Urinary bladder (tissue), 4 donors: ENCODE data around the gene IQGAP1. TPM values are rescaled to one million over a fixed set of nuclear protein-coding genes. Genes with fewer than 3 reads are reported as not detected.

Source experiments
- DNase-seq: peaks from one replicate; pipeline ENCODE4 v3.0.0-alpha.2; 2015; ENCODE audit errors: extremely low spot score
- H3K27ac ChIP-seq: one replicate; pipeline ENCODE4 v1.5.1; 2013; ENCODE audit warnings: low read depth, mild to moderate bottlenecking, moderate library complexity
- H3K36me3 ChIP-seq: one replicate; pipeline ENCODE4 v1.6.1; 2013; ENCODE audit warnings: mild to moderate bottlenecking, moderate library complexity; ENCODE audit not compliant: insufficient read depth
- H3K4me1 ChIP-seq: one replicate; pipeline ENCODE4 v1.6.1; 2013; ENCODE audit warnings: mild to moderate bottlenecking, moderate library complexity; ENCODE audit not compliant: insufficient read depth
- H3K4me3 ChIP-seq: one replicate; pipeline ENCODE4 v1.5.1; 2013; ENCODE audit warnings: low read depth, low read length
- WGBS: extraction: QIAGEN DNeasy Blood & Tissue Kit; methylation state at CpG from one replicate; pipeline ENCODE4 v1.1.7; 2013; 5-methylcytosine and 5-hydroxymethylcytosine counted together
- polyA plus RNA-seq: library from polyadenylated mRNA; stranded (reverse); fragments of 200-250 nt; gene quantifications from one replicate; pipeline ENCODE4 v1.2.3, GENCODE V29; 2013
- total RNA-seq: library from RNA; depleted of rRNA; stranded (reverse); fragments of >200 nt; gene quantifications from one replicate; pipeline ENCODE4 v1.2.3, GENCODE V29; 2014
- donor health status: healthy with polysubstance abuse.
- donor health status: healthy.

The IQGAP1 gene
- total and polyA plus RNA-seq, 2 donors: 147 to 257 TPM

- DNase-seq: peak; percentile 89
Observed at GRCh38 chr15:90352107-90352893, 35.7 kb upstream of the IQGAP1 start, which contains the start of gene ZNF774. ZNF774 (plus strand) TSS chr15:90352284; CDS start chr15:90354661, 2,377 bp downstream.

GRCh38 chr15:90354986-90355385 lies 33.1 kb upstream of the IQGAP1 start:
- H3K4me1 ChIP-seq: no peaks in the 10 kb centered on the region
- no peak for DNase-seq
- no peak overlapping the region for H3K27ac ChIP-seq
- 96% methylated on average over 2 of the region's 2 CpGs for WGBS
- H3K36me3 ChIP-seq: no peaks in the 10 kb centered on the region
- no peak overlapping the region for H3K4me3 ChIP-seq

More at GRCh38 chr15:90352107-90352893, 35.7 kb upstream of the IQGAP1 start, which contains the start of gene ZNF774:
- WGBS: 2% methylated on average over 53 of the region's 53 CpGs
- no peaks in the 10 kb centered on the region for H3K4me1 ChIP-seq
- H3K36me3 ChIP-seq: no peaks in the 10 kb centered on the region
- H3K4me3 ChIP-seq: peak within 1 kb of the TSS; percentile 67
- H3K27ac ChIP-seq: no peak within 1 kb of the TSS

- no peak for DNase-seq
- H3K4me1 ChIP-seq: no peaks in the 10 kb centered on the region
- H3K4me3 ChIP-seq: no peak overlapping the region
- 75% methylated on average over 8 of the region's 8 CpGs for WGBS
- no peaks in the 10 kb centered on the region for H3K36me3 ChIP-seq
- no peak overlapping the region for H3K27ac ChIP-seq
Observed at GRCh38 chr15:90358124-90359033, 29.7 kb upstream of the IQGAP1 start.

- Histone ChIP-seq H3K36me3 (no peaks in the 10 kb centered on the region), H3K4me1 (no peaks in the 10 kb centered on the region), H3K4me3 (no peak overlapping the region), H3K27ac (no peak overlapping the region)
- 88% methylated on average over 14 of the region's 14 CpGs for WGBS
- DNase-seq: no peak
Observed at GRCh38 chr15:90360746-90361145, 27.3 kb upstream of the IQGAP1 start.

- 13% methylated on average over 2 of the region's 2 CpGs for WGBS
- no peaks in the 10 kb centered on the region for H3K4me1 ChIP-seq
- H3K36me3 ChIP-seq: no peaks in the 10 kb centered on the region
- no peak overlapping the region for H3K4me3 ChIP-seq
- DNase-seq: no peak
- H3K27ac ChIP-seq: no peak overlapping the region
Observed at GRCh38 chr15:90362936-90363212, 25.2 kb upstream of the IQGAP1 start.

GRCh38 chr15:90364251-90364650 lies 23.8 kb upstream of the IQGAP1 start:
- no peaks in the 10 kb centered on the region for H3K36me3 ChIP-seq
- no peaks in the 10 kb centered on the region for H3K4me1 ChIP-seq
- H3K27ac ChIP-seq: no peak overlapping the region
- H3K4me3 ChIP-seq: no peak overlapping the region
- DNase-seq: no peak
- WGBS: 67% methylated on average over 4 of the region's 4 CpGs

GRCh38 chr15:90365414-90366055 lies 22.5 kb upstream of the IQGAP1 start:
- 88% methylated on average over 15 of the region's 15 CpGs for WGBS
- Histone ChIP-seq H3K27ac (no peak overlapping the region), H3K4me3 (no peak overlapping the region), H3K36me3 (no peaks in the 10 kb centered on the region), H3K4me1 (no peaks in the 10 kb centered on the region)
- no peak for DNase-seq

- 9% methylated on average over 3 of the region's 3 CpGs for WGBS
- no peak for DNase-seq
- Histone ChIP-seq H3K27ac (no peak overlapping the region), H3K4me1 (no peaks in the 10 kb centered on the region), H3K4me3 (no peak overlapping the region), H3K36me3 (no peaks in the 10 kb centered on the region)
Observed at GRCh38 chr15:90367576-90367975, 20.5 kb upstream of the IQGAP1 start.

- WGBS: 93% methylated on average over 7 of the region's 7 CpGs
- H3K4me1 ChIP-seq: no peaks in the 10 kb centered on the region
- no peak overlapping the region for H3K27ac ChIP-seq
- no peak overlapping the region for H3K4me3 ChIP-seq
- H3K36me3 ChIP-seq: no peaks in the 10 kb centered on the region
- no peak for DNase-seq
Observed at GRCh38 chr15:90375071-90375470, 13.0 kb upstream of the IQGAP1 start.

GRCh38 chr15:90376789-90377188 lies 11.3 kb upstream of the IQGAP1 start:
- no peaks in the 10 kb centered on the region for H3K36me3 ChIP-seq
- H3K27ac ChIP-seq: no peak overlapping the region
- 66% methylated on average over 6 of the region's 6 CpGs for WGBS
- no peaks in the 10 kb centered on the region for H3K4me1 ChIP-seq
- no peak for DNase-seq
- no peak overlapping the region for H3K4me3 ChIP-seq

GRCh38 chr15:90379263-90379662 lies 8.8 kb upstream of the IQGAP1 start:
- H3K4me1 ChIP-seq: no peaks in the 10 kb centered on the region
- H3K27ac ChIP-seq: no peak overlapping the region
- H3K4me3 ChIP-seq: no peak overlapping the region
- H3K36me3 ChIP-seq: no peaks in the 10 kb centered on the region
- WGBS: 91% methylated on average over 3 of the region's 3 CpGs
- no peak for DNase-seq

GRCh38 chr15:90381515-90381914 lies 6.5 kb upstream of the IQGAP1 start:
- no peaks in the 10 kb centered on the region for H3K4me1 ChIP-seq
- no peak for DNase-seq
- no peak overlapping the region for H3K4me3 ChIP-seq
- no peak overlapping the region for H3K27ac ChIP-seq
- no peaks in the 10 kb centered on the region for H3K36me3 ChIP-seq

GRCh38 chr15:90382320-90382719 lies 5.7 kb upstream of the IQGAP1 start:
- H3K4me1 ChIP-seq: no peaks in the 10 kb centered on the region
- H3K27ac ChIP-seq: no peak overlapping the region
- no peaks in the 10 kb centered on the region for H3K36me3 ChIP-seq
- H3K4me3 ChIP-seq: no peak overlapping the region
- DNase-seq: no peak

- Histone ChIP-seq H3K27ac (no peak overlapping the region), H3K4me1 (no peaks in the 10 kb centered on the region), H3K36me3 (no peaks in the 10 kb centered on the region), H3K4me3 (no peak overlapping the region)
- WGBS: 36% methylated on average over 2 of the region's 2 CpGs
- DNase-seq: no peak
Observed at GRCh38 chr15:90386221-90386620, 1.8 kb upstream of the IQGAP1 start.
